Keratinocyte (primary cell): Measurements from ENCODE around the gene AGRN. TPM values are rescaled to one million over a fixed set of nuclear protein-coding genes. Genes with fewer than 3 reads are reported as not detected.
"Not testable (repeated sequence)": the region's sequence is repeated elsewhere in the genome, so short reads cannot be mapped to it uniquely, and the experiment has no call there.

Experiments
- DNase-seq: peaks from one replicate; pipeline ENCODE4 v3.0.0-alpha.2; 2011; ENCODE audit warnings: low read depth, missing footprints, low spot score
- FAIRE-seq: peaks from 2 replicates; lab custom pipeline; 2011; peaks lifted over from hg19 to GRCh38; lab: Jason Lieb, UNC
- H2AFZ ChIP-seq: 2 replicates; pipeline ENCODE4 v1.6.0; 2012; ENCODE audit warnings: low read length, control low read depth, inconsistent platforms; ENCODE audit not compliant: control insufficient read depth
- H3K27ac ChIP-seq: 2 replicates; pipeline ENCODE4 v1.5.1; 2011; ENCODE audit warnings: low read length; ENCODE audit not compliant: control insufficient read depth, insufficient read depth
- H3K27me3 ChIP-seq: 3 replicates; pipeline ENCODE4 v1.6.0; 2011; ENCODE audit warnings: low read length; ENCODE audit not compliant: control insufficient read depth, insufficient read depth; ENCODE audit errors: extremely low read depth
- H3K36me3 ChIP-seq, 2 experiments: 2 replicates in 1 of 2; 3 replicates in 1 of 2; pipeline ENCODE4 v1.5.1; 2011; ENCODE audit warnings: low read length in 2 of 2, mild to moderate bottlenecking in 1 of 2; ENCODE audit not compliant: control insufficient read depth in 2 of 2, insufficient read depth in 2 of 2; ENCODE audit errors: extremely low read depth in 1 of 2
- H3K4me1 ChIP-seq: 3 replicates; pipeline ENCODE4 v1.5.1; 2011; ENCODE audit warnings: low read length; ENCODE audit not compliant: control insufficient read depth, insufficient read depth; ENCODE audit errors: extremely low read depth
- H3K4me2 ChIP-seq: 3 replicates; pipeline ENCODE4 v1.6.0; 2011; ENCODE audit warnings: low read depth, low read length; ENCODE audit not compliant: control insufficient read depth, insufficient read depth; ENCODE audit errors: extremely low read depth
- H3K4me3 ChIP-seq, 3 experiments: fragments of 200-600 bp in 1 of 3; sonication (generic) in 1 of 3; 2 replicates in 2 of 3; 3 replicates in 1 of 3; pipeline ENCODE4 v1.5.1; 2011 to 2016; ENCODE audit warnings: low read length in 3 of 3, mild to moderate bottlenecking in 3 of 3, control low read depth in 2 of 3, inconsistent platforms in 1 of 3, low read depth in 1 of 3, mixed read lengths in 1 of 3, mixed run types in 1 of 3, moderate library complexity in 1 of 3; ENCODE audit not compliant: control insufficient read depth in 2 of 3, insufficient read depth in 2 of 3; ENCODE audit errors: extremely low read depth in 1 of 3
- H3K79me2 ChIP-seq: 2 replicates; pipeline ENCODE4 v1.6.0; 2012; ENCODE audit warnings: low read length; ENCODE audit not compliant: control insufficient read depth, insufficient read depth
- H3K9ac ChIP-seq: 3 replicates; pipeline ENCODE4 v1.6.0; 2011; ENCODE audit warnings: low read length; ENCODE audit not compliant: control insufficient read depth, insufficient read depth; ENCODE audit errors: extremely low read depth
- H3K9me1 ChIP-seq: 3 replicates; pipeline ENCODE4 v1.6.0; 2011; ENCODE audit warnings: low read length; ENCODE audit not compliant: control insufficient read depth, insufficient read depth; ENCODE audit errors: extremely low read depth
- H3K9me3 ChIP-seq: 2 replicates; pipeline ENCODE4 v1.5.1; 2012; ENCODE audit warnings: low read depth, low read length; ENCODE audit not compliant: control insufficient read depth
- H4K20me1 ChIP-seq: 3 replicates; pipeline ENCODE4 v1.6.0; 2011; ENCODE audit warnings: low read length; ENCODE audit not compliant: control insufficient read depth, insufficient read depth; ENCODE audit errors: extremely low read depth
- EZH2 ChIP-seq: IDR thresholded peaks from one replicate; pipeline ENCODE4 v1.6.1; 2012; ENCODE audit warnings: inconsistent platforms, mild to moderate bottlenecking, low read length, moderate library complexity
- dilution Hi-C: fragments of 300-500 bp; cut with MboI; formaldehyde crosslinking; loops from one replicate; pipeline ENCODE4 v1.7.0; 2020; ENCODE audit warnings: low sequenced_read_pairs; ENCODE audit not compliant: extremely low pct_ligation_motif_present
- polyA plus RNA-seq, 5 experiments: library from polyadenylated mRNA; depleted of rRNA in 3 of 5; stranded (reverse) in 3 of 5; stranded (forward) in 1 of 5; unstranded in 1 of 5; fragments of >200 nt; gene quantifications; 1 replicate in 1 of 5; 2 replicates in 3 of 5; 3 replicates in 1 of 5; pipeline versions ENCODE4 v1.2.1 to v1.2.3, GENCODE V29; 2011 to 2012; ENCODE audit warnings: missing spikeins in 2 of 5, low read depth in 1 of 5, low replicate concordance in 1 of 5
- TF ChIP-seq, protein P1 (sequence below), 3 experiments: IDR thresholded peaks in 1 of 3; conservative IDR thresholded peaks in 1 of 3; optimal IDR thresholded peaks in 1 of 3; 2 replicates in 2 of 3; 3 replicates in 1 of 3; pipeline versions ENCODE3 to v1.5.1; 2011; ENCODE audit warnings: low read length in 3 of 3, mild to moderate bottlenecking in 3 of 3, moderate library complexity in 2 of 3, control low read depth in 1 of 3, inconsistent platforms in 1 of 3; ENCODE audit not compliant: insufficient read depth in 2 of 3; ENCODE audit errors: extremely low read depth in 1 of 3

The AGRN gene
- polyA plus RNA-seq, 1 donor (not counting 4 experiments of a cell fraction or from before 2014, with no cell fraction given) = 72.4 TPM

DNA sequence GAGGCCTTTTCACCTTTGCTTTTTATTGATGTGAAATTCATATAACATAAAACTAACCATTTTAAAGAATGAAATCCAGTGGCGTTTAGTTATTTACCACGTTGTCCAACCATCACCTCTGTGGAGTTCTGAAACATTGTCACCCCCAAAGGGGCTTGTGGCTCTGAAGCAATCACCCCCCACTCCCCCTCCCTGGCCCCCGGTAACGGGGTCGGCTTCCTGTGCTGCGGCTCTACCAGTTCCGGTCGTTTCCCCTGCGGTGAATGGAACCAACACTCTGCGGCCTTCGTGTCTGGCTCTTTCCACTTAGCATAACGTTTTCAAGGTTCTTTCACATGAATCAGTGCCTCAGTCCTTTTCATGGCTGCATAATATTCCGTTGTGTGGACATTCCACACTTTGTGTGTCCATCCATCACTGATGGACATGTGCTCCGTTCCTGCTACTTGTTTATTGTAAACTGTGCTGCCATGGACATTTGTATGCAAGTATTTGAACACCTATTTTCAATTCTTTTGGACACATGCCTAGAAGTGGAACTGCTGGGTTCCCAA lies 8.4 kb upstream of the AGRN start:
- no peaks in the 10 kb centered on the region for H3K9me1 ChIP-seq
- TF ChIP-seq, protein P1, sequence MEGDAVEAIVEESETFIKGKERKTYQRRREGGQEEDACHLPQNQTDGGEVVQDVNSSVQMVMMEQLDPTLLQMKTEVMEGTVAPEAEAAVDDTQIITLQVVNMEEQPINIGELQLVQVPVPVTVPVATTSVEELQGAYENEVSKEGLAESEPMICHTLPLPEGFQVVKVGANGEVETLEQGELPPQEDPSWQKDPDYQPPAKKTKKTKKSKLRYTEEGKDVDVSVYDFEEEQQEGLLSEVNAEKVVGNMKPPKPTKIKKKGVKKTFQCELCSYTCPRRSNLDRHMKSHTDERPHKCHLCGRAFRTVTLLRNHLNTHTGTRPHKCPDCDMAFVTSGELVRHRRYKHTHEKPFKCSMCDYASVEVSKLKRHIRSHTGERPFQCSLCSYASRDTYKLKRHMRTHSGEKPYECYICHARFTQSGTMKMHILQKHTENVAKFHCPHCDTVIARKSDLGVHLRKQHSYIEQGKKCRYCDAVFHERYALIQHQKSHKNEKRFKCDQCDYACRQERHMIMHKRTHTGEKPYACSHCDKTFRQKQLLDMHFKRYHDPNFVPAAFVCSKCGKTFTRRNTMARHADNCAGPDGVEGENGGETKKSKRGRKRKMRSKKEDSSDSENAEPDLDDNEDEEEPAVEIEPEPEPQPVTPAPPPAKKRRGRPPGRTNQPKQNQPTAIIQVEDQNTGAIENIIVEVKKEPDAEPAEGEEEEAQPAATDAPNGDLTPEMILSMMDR (optimal IDR thresholded peaks at IDR 0.05 in 1 of 3, IDR thresholded peaks at IDR 0.05 in 1 of 3, conservative IDR thresholded peaks at IDR 0.05 in 1 of 3; ENCODE audit: extremely low read depth in 1 of 3, insufficient read depth in 2 of 3, low read length in 3 of 3) = no peak
- TF ChIP-seq EZH2 = no peak
- H3K4me3 ChIP-seq = no peak overlapping the region
- H3K4me2 ChIP-seq = no peak overlapping the region
- H3K36me3 ChIP-seq = no peaks in the 10 kb centered on the region
- no peaks in the 10 kb centered on the region for H4K20me1 ChIP-seq
- peaks cover 8% of the 10 kb centered on the region for H3K79me2 ChIP-seq
- no peak overlapping the region for H3K9ac ChIP-seq
- H3K27me3 ChIP-seq = peaks cover 11% of the 10 kb centered on the region
- H3K27ac ChIP-seq = no peak overlapping the region
- no peak for DNase-seq
- H2AFZ ChIP-seq = no peak overlapping the region
- FAIRE-seq = no peak
- peaks cover 19% of the 10 kb centered on the region for H3K4me1 ChIP-seq
- dilution Hi-C loops = no loop called here
- no peaks in the 10 kb centered on the region for H3K9me3 ChIP-seq

DNA sequence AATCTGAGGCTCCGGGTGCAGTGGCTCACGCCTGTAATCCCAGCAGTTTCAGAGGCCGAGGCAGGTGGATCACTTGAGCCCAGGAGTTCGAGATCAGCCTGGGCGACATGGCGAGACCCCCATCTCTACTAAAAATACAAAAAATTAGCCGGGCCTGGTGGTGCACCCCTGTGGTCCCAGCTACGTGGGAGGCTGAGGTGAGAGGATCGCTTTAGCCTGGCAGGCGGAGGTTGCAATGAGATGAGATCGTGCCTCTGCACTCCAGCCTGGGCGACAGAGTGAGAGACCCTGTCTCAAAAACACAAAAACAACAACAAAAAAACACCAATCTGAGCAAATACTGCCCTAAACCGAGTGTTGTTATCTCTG lies 7.2 kb upstream of the AGRN start:
- H3K36me3 ChIP-seq, H4K20me1 ChIP-seq, H3K9me1 ChIP-seq, DNase-seq, FAIRE-seq, H3K9me3 ChIP-seq, H3K27me3 ChIP-seq, H3K79me2 ChIP-seq, dilution Hi-C loops: not testable (repeated sequence)
- Histone ChIP-seq H3K4me3 (peak overlapping the region; percentile 66 to 91 (median 71)), H2AFZ (peak overlapping the region; percentile 72), H3K27ac (peak overlapping the region; percentile 85), H3K4me2 (peak overlapping the region; percentile 98), H3K4me1 (peaks cover 12% of the 10 kb centered on the region), H3K9ac (peak overlapping the region; percentile 83)
